Measurements from ENCODE around the gene LRRC8B.

GRCh38 chr1:89516055-89516454 lies 8.6 kb upstream of the LRRC8B start:
- TF ChIP-seq CTCF (IDR thresholded peaks at IDR 0.05) (no peak), CHD2 (IDR thresholded peaks at IDR 0.05; ENCODE audit: low read length, partially characterized antibody) (no peak)
